CD1c-positive myeloid dendritic cell (primary cell): Measurements from ENCODE around the gene ATAD3C.
A peak's percentile ranks its signal among the peaks of the same experiment; 100 is the strongest.

Source experiments
- DNase-seq: peaks from one replicate; pipeline ENCODE4 v3.0.0-alpha.2; 2016; ENCODE audit errors: extremely low spot score

Gene ATAD3C

DNA sequence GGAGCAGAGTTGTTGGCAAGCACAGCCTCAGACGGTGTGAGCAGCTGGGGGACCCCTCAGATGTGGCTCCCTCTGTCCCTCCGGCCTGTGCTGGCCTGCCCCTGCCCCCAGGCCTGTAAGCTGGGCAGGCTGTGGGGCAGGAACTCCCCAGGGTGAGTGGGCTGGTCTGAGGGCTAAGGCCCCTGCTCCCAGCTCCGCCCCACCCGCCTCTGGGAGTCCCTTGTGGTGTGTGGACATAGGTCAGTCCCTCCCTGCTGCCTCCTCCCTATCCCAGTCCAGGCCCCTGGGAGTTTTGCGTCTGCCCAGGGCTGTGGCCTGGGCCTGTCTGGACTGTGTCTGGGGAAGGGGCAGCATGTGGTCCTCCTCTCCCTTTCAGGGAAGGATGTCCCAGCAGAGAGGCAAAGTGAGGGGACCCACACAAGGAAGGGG, 17.6 kb upstream of the ATAD3C start:
- DNase-seq: no peak

DNA sequence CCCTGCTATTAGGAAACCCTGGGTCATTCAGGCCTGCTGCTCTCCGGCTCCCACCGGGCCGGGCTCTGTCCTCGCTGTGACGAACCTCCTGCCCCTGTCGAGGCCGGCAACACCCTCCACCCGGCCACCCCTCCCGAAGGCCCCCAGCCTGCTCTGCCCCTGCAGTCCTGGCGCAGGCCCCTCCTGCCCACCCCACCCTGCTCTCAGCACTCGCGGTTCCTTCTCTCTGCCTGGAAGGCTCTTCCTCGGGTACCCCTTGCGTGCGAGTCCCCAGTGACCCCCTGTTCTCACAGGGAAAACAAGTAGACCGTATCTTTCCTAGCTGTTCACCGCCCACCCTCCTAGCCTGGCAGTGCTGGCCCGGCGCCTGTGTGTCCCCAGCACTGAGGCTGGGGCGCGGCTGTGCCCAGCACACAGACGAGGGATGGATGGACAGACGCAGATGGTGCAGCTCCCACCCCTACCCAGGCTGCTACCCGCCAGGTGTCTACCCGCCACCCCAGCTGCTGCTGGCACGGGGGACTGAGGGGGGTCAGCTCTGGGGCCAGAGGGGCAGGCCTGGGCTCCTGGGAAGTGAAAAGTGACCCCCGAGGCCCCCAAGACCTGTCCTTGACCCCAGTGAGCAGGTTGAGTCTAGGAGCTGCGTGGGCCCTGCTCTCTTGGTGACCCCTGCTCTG, 17.1 kb upstream of the ATAD3C start:
- DNase-seq: no peak

DNA sequence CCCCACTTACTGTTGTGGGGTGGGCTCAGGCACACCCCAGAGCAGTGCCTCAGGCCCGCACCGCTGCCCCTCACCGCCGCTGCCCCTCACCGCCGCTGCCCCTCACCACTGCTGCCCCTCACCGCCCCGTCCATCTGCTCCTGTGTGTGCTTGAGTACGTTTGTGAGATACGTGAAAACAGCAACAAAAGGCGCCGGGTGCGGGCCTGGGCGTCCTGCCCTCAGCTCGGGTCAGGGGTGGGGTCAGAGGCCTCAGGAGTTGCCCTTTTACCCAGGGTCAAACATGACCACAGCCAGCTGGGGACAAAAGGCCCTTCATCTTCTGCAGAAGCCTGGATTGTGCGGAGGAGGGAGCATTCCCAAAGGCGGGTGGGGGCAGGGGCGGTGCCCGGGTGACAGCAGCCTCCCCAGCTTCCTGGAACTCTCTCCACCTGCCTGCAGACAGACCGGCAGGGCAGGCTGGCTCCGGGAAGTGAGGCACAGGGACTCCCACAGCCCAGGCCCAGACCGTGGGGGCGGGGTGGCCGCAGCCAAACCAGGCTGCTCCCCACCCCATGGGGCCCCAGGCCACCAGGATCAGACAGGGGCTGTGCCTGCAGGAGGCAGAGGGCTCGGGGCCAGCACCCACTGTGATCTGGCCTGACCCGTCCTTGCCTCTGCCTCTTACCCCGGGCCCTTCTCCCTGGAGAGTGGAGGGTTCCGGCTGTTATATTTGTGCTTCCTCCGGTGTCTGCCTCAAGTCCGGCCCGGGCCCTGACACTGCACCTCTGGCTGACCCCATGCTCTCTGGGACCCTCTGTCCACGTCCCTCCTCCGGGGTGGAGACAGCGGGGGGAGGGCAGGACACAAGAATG, 16.3 kb upstream of the ATAD3C start:
- DNase-seq: peak; percentile 10

DNA sequence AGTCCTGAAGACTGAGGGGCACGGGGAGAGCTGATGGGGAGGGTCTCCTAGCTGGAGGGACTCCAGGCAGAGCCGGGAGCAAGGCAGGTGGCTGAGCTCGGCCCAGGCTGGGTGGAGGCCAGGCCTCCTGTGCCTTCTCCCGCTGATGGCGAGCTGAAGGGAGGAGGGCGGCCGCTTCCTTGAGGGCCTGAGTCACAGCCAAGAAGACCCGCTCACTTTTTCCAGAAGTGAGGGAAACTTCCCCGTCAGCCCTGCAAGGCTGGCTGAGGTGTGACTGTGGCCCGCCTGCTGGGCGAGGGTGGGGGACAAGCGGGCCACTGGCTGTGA, 15.7 kb upstream of the ATAD3C start:
- peak; percentile 16 for DNase-seq

DNA sequence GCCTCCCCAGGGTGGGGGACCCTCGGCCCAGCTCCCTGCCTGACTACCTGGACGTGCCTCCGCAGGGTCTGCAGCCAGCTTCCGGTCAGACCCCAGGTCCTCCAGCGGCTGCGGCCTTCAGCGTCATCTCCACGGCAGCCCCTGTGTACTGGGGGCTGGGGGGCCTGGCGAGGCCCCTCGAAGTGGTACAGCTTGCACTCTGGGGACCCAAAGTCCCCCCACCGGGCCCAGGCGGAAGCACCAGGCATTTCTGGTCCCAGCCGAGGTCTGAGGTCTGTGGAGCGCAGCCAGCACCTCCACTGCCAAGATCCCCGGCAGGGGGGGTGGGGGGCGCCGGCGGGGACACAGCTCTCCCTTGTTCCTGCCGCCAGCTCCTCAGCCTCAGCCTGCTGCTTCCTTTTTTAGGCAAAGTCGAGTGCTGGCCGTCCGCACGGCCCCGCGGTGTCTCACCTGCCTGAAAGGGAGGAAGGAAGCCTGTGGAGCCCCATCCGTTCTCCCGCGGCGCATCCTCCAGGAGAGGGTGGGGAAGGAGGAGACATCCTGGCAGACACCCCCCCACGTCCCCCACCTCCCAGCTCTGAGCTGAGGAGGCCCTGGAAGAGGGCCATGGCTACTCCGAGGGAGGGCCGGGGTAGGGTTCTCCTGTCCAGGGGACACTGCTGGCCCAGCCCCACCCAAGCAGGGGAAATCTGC, 15.2 kb upstream of the ATAD3C start:
- DNase-seq: no peak

DNA sequence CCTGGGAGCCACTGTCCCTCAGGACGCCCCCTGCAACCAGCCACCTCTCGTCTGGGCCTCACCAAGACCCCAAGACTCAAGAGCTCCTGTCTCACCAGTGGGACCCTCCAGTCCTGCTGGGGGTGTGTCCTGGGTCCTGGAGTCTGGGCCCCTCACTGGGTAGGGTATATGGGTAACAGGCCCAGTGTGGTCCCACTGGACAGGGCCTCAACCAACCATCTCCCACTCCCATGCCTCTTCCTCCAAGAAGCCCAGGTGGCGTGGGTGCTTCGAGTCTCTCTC, 14.7 kb upstream of the ATAD3C start:
- no peak for DNase-seq

DNA sequence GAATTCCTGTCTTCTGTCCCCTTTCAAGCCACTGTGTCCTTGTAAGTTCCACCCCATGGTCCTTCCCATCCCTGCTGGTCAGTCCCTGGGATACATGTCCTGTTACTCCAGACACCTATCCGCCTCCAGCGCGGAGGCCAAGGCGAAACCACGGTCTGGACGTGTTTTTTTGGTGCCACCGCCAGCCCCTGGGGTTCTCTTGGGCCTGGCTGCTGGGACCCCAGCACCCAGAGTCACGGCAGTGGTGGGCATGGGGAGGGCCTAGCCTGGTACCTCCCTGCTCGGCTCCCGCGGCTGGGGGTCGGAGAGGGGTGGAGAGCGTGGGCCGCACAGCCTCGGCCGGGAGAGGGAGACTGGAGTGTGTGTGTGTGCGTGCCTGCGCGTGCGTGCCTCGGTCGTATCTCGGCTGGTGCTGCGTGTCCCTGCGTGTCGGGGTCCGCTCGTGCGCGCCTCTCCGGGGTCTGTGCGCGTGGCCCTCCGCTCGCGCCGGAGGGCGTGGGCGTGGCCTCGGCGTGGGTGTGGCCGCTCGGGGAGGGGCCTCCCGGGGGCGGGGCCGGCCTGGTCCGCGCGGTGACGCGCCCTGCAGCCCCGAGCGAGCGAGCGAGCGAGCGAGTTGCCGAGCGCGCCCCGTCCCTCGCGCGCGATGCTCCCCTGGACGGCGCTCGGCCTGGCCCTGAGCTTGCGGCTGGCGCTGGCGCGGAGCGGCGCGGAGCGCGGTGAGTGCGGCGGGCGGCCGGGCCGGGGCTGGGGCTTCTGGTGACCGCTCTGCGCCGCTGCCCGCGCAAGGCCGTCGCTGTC, 14.2 kb upstream of the ATAD3C start, which contains the start of gene VWA1:
Gene VWA1 (plus strand): TSS at position 585 of the 798 bp plus-strand sequence. CDS start 59 bp downstream, at position 644.
- DNase-seq: peak; percentile 67

DNA sequence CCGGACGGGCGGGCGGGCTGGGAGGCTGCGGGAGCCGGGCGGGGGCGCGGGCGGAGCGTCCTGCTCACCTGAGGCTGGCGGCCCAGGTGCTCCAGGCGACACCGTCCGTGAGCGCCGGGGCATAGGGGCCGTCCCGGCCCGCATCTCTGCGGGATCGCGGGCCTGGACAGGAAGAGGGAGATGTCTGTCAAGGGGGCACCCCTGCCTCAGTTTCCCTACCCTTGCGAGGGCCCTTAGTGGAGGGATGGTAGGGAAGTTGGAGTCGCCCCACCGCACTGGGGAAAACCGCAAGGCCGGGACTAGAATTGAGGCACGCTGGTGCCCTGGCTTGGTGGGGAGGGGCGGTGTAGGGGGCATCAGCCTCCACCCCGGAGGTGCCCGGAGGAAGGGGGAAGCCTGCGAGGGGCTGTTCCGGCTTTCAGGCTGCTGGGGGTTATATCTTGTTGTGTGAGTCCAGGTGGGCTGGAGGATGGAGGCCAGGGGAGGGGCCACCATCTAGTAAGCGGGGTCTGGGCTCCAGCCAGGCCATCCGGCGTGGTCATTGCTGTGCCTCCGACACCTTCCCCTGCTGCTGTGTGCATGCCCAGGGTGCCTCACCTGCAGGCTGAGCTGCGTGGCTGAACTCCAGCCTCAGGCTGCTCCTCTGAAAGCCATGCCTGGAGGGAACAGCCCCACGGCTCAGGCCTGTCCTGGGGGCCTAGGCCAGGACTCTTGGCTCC, 13.4 kb upstream of the ATAD3C start:
- no peak for DNase-seq

DNA sequence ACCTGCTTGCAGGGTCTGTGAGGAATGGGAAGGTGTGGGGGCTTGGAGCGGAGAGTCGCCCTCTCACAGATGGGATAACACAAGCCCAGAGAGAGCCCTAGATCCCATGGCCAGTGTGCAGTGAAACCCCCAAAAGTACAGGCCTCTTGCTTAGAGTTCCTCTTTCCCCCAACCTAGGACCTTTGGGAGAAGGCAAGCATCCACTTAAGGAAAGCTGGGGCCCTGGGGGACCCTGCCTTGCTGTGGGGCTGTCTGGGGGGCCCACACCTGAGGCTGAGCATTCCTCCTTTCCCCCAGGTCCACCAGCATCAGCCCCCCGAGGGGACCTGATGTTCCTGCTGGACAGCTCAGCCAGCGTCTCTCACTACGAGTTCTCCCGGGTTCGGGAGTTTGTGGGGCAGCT, 12.9 kb upstream of the ATAD3C start:
- no peak for DNase-seq

DNA sequence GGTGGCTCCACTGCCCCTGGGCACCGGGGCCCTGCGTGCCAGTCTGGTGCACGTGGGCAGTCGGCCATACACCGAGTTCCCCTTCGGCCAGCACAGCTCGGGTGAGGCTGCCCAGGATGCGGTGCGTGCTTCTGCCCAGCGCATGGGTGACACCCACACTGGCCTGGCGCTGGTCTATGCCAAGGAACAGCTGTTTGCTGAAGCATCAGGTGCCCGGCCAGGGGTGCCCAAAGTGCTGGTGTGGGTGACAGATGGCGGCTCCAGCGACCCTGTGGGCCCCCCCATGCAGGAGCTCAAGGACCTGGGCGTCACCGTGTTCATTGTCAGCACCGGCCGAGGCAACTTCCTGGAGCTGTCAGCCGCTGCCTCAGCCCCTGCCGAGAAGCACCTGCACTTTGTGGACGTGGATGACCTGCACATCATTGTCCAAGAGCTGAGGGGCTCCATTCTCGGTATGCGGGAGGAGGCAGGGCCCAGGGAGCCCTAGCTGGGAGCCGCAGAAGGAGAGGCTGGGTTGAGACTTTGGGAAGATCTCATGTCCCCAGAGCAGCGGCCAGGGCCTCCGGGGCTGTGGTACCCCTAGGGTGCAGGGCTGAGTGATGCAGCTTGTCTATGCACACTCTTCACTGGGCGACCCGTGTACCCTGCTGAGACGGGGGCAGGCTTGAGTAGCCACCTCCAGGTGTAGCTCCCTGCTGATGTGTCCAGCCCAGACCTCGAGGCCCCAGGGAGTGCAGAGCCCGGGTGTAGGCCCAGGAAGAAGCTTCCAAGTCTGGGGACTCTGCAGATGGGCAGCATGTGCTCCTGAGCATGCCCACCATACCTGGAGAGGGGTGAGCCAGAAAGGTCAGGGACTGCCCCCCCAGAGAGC, 12.2 kb upstream of the ATAD3C start:
- DNase-seq: no peak

DNA sequence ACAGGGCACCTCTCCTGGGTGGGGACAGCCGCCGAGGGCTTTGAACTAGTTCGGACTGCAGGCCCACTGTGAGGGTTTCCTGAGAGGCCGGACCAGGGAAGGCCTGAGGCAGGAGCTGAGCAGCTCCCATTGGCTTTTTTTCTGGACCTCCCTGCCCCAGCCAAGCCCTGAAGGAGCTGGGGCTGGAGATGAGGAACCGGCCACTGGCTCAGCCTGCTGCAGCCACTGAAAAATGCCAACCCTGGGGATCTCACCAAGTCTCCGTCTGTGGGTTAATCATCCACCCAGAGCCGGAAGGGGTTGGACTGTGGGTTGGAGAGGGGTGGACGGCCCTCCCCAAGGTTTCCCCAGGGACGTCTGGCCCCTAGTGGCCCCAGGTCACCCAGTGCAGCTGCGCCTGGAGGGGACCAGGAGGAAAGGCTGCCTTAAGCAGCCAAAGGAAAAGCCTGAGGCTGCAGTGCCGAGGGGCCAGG, 11.5 kb upstream of the ATAD3C start:
- no peak for DNase-seq

DNA sequence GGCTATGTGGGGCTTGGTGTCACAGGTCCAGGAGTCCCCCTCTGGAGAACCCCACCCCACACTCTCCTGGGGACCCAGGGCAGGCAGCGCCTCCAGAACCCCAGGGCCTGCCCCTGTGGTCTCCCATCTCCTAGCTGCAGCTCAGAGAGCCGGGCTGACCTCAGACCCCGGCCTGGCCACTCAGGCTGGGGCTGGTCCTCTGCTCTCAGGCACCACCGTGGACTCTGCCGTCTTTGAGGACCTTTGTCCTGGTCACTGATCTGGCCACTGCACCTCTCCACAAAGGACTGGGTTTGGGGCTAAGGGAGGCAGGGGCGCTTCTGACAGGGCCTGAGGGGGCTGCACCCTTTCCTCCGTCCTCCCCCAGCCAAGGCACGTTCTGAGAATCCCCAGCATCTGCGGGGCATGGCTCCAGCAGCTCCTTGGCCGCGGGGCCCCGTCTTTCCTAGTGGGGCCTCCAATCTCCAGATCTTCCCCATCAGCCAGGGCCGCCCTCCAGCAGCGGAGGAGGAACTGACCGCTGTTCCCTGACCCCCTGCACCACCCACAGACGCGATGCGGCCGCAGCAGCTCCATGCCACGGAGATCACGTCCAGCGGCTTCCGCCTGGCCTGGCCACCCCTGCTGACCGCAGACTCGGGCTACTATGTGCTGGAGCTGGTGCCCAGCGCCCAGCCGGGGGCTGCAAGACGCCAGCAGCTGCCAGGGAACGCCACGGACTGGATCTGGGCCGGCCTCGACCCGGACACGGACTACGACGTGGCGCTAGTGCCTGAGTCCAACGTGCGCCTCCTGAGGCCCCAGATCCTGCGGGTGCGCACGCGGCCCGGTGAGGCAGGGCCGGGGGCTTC, 10.7 kb upstream of the ATAD3C start:
- DNase-seq: no peak

DNA sequence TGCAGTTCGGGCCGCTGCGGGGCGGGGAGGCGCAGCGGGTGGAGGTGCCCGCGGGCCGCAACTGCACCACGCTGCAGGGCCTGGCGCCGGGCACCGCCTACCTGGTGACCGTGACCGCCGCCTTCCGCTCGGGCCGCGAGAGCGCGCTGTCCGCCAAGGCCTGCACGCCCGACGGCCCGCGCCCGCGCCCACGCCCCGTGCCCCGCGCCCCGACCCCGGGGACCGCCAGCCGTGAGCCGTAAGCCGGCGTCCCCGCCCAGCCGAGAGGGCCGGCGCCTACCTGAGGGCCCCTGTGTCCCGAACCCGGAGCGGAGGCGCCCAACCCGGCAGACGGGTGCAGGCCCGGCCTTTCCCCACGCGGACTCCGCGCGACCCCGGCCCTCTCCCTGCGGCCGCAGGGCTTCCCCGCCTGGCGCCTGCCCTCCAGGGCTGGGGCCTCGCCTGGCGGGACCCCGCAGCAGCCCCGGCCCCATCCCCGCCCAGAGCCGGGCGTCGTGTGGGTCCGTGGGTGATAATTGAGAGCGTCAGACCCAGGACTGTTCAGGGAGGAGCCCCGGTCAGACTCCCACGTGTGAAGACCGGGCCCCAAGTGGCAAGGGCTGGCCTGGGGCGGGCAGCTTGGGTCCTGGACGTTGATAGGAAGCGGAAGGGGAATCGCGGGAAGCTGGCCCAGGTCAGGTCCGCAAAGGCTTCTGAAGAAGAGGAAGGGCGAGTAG, 9.8 kb upstream of the ATAD3C start:
- no peak for DNase-seq

DNA sequence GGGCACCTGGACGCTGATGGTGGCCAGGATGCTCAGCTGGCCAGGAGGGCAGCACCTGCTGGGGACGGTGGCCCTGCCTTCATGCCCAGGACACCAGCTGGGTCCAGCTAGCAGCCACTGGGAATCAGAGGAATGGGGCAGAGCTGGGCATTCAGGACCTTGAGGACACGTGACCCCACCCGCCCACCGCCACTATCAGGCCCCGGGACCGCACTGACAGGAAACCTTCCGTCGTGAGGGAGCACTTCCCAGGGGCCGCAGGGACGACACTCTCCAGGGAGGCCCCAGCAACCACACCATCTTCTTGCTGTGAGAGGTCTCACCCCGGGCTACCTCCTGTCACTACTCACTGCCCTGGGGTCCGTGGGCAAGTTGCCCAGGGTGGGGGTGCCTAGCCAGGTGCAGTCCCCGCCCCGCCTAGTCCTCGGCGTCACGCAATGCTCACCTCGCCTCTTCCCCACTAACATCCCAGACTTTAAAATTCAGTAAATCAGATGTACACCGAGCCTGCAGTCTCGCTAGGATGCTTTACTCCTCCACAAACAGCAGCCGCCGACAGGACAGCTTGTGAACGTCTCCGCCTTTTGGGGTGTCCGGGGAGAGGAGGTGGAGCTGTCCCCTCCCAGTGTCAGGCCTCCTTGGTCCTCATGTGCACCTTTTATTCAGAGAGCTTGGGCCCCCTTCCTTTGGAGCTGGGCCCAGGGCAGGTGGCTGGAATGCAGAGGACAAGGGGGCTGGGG, 9.1 kb upstream of the ATAD3C start:
- DNase-seq: no peak

DNA sequence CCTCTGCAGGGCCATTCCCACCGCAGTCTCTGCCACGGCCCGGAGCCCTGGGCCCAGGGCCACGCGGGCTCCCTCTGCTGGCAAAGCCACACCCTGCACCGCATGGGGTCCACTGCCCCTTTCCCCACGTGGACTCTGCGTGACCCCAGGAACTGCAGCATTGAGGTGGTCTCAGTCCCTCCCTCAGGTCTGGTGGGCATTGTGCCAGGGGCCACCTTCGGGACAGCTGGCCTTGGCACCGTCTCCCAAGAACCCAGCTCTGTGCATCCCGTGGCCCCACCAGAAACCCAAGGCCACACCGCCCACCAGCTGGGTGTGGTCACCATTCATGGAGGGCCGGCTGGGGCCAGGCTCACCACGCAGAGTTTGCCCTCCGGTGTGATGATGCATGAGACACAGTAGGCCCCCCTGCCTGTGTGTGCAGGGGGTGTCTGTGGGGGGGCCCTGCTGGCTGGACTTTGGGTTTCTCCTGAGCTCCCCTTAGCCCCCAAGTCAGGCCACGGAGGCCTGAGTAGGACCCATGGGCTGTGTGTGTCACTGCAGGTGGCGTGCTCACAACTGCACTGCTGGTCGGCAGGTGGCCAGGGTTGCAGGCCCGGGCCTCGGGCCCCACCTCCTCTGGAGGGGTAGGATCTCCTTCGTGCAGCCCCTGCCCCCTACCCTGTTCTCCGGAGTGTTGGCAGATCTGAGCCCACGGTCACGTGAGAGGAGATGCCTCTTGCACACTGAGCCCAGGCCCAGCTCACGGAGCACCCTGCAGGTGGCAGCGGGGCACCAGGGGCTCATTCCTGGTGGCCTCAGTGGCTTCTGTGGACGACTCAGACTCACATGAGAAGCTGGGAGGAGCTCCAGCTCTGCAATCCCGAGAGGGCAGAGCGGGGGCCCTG, 8.2 kb upstream of the ATAD3C start:
- DNase-seq: peak; percentile 64

DNA sequence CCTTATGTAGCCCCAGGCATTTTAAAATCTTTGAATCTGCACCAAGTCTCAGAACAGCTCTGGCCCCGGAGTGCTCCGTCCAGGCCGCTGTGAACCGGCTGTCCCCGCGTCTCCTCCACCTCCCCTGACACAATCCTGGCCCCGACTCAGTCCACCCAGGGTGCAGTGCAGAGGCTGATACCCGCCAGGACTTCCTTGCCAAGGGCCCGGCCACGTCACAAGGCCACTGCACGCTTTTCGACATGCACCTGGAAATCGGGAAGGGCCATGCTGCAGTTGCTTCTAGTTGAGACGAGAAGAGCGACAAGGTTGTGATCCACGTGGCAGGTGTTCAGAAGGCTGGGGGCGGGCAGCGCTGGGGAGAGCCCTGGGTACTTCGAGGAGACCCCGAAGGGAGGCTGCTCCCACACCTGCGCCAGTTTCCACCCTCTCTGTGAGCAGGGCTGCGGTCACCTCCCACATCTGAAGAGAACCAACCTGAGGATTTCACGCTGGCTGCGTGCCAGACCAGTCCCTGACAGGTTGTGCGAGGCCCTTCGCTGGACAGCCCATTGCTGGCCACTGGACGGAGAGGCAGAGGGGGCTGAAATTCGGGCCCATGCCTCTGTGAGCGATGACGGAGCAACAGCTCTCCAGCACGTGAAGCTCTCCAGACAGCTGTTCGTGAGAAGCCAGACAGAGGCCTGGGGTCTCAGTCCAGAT, 7.3 kb upstream of the ATAD3C start:
- no peak for DNase-seq
